ENCODE measurements around the gene CPSF2.
A peak's percentile ranks its signal among the peaks of the same experiment; 100 is the strongest.
"Not testable (repeated sequence)": the region's sequence is repeated elsewhere in the genome, so short reads cannot be mapped to it uniquely, and the experiment has no call there.

The CPSF2 gene

GRCh38 chr14:92204792-92205191, 83.0 kb downstream of the CPSF2 start:
- DNase-seq (ENCODE audit: low read depth) = no peak
- H3K4me3 ChIP-seq (ENCODE audit: low read length) = no peak overlapping the region
- TF ChIP-seq, protein P1, sequence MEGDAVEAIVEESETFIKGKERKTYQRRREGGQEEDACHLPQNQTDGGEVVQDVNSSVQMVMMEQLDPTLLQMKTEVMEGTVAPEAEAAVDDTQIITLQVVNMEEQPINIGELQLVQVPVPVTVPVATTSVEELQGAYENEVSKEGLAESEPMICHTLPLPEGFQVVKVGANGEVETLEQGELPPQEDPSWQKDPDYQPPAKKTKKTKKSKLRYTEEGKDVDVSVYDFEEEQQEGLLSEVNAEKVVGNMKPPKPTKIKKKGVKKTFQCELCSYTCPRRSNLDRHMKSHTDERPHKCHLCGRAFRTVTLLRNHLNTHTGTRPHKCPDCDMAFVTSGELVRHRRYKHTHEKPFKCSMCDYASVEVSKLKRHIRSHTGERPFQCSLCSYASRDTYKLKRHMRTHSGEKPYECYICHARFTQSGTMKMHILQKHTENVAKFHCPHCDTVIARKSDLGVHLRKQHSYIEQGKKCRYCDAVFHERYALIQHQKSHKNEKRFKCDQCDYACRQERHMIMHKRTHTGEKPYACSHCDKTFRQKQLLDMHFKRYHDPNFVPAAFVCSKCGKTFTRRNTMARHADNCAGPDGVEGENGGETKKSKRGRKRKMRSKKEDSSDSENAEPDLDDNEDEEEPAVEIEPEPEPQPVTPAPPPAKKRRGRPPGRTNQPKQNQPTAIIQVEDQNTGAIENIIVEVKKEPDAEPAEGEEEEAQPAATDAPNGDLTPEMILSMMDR (IDR thresholded peaks at IDR 0.05; ENCODE audit: insufficient read depth, low read depth, low read length, missing control alignments) = no peak

DNA sequence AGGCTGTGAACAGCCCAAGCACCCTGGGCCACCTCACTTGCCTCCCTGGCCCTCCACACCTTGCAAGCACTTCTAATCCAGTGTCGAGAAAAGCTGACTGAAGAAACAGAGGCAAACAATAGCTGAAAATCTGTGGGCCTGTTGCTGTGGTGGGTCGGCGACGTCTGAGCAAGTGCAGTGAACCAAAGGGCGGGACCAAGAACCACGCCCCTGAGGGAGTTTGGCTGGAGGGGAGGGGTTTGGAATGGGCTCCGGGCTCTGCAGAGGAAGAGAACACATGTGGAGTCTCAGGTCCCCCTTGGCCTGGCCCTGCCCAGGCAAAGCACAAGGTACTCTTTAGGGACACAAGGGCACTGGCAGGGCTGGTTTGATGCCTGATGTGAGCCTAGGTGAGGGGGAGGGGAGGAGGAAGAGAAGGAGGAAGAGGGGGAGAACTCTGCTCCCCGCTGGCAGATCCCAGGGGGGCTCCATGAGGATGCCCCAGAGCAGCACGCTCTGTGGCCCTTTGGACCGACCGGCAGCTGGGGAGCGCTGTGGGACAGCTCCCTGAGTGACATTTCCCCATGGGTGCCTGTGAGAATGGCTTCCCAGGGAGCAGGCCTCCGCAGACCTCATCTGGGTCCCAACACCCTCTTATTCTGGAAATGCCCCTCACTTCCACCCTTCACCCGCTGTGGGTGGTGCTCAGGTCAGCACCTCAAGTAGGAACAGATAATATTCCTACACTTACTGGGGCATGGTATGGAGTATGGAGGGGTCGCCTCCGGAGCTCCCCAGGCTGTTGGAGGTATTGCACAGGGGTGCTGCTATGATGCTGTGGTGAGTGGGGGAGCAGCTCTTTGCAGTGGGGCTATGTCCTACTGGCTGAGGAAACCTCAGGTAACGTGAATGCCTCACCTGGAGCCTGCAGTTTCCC, 85.5 kb downstream of the CPSF2 start:
- H3K4me3 ChIP-seq (ENCODE audit: low read length) = no peak overlapping the region
- DNase-seq (ENCODE audit: low read depth) = no peak
- TF ChIP-seq, protein P1 (IDR thresholded peaks at IDR 0.05; ENCODE audit: insufficient read depth, low read depth, low read length, missing control alignments) = no peak

DNA sequence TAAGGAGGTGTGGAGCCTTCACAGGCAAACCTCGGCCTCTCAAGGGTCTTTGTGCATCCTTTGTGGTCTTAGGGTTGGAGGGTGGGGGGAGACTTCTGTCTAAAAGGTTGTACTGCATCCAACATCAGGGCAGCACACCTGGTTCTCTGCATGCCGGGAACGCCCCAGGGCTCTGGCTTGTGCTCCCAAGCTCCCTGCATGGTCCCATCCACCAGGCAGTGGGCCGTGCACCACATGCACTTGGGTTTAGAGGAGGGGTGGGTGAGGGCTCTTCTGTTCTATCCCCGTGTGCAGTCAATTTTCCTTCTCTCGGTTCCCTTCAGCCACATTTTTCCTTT, 86.1 kb downstream of the CPSF2 start:
- TF ChIP-seq, protein P1 (IDR thresholded peaks at IDR 0.05; ENCODE audit: insufficient read depth, low read depth, low read length, missing control alignments) = no peak
- DNase-seq (ENCODE audit: low read depth) = no peak
- H3K4me3 ChIP-seq (ENCODE audit: low read length) = no peak overlapping the region

GRCh38 chr14:92209141-92209540, 87.4 kb downstream of the CPSF2 start:
- TF ChIP-seq, protein P1 (IDR thresholded peaks at IDR 0.05; ENCODE audit: insufficient read depth, low read depth, low read length, missing control alignments) = no peak
- no peak for DNase-seq (ENCODE audit: low read depth)
- H3K4me3 ChIP-seq (ENCODE audit: low read length) = no peak overlapping the region

GRCh38 chr14:92213125-92213524, 91.4 kb downstream of the CPSF2 start:
- DNase-seq (ENCODE audit: low read depth); H3K4me3 ChIP-seq (ENCODE audit: low read length): not testable (repeated sequence)

GRCh38 chr14:92215579-92215978, 93.8 kb downstream of the CPSF2 start:
- TF ChIP-seq, protein P1 (IDR thresholded peaks at IDR 0.05; ENCODE audit: insufficient read depth, low read depth, low read length, missing control alignments) = no peak
- H3K4me3 ChIP-seq (ENCODE audit: low read length) = no peak overlapping the region
- DNase-seq (ENCODE audit: low read depth) = peak; percentile 43

- no peak overlapping the region for H3K4me3 ChIP-seq (ENCODE audit: low read length)
- TF ChIP-seq, protein P1 (IDR thresholded peaks at IDR 0.05; ENCODE audit: insufficient read depth, low read depth, low read length, missing control alignments) = no peak
- DNase-seq (ENCODE audit: low read depth) = no peak
Measured at GRCh38 chr14:92217936-92218335, 96.2 kb downstream of the CPSF2 start.
